Activated CD8-positive, alpha-beta memory T cell treated with anti-CD3 and anti-CD28 coated beads for 4 hours (primary cell): ENCODE measurements around the gene PDIA2.

Source experiments
- DNase-seq, 2 donors: peaks; one replicate each; pipeline ENCODE4 v3.0.0-alpha.2; 2020; ENCODE audit warnings: low read depth in 2 of 2

PDIA2 gene

GRCh38 chr16:280005-280460 lies 2.9 kb upstream of the PDIA2 start:
- DNase-seq = no peak

GRCh38 chr16:280552-280951 lies 2.4 kb upstream of the PDIA2 start, which contains the start of gene ARHGDIG:
ARHGDIG (plus strand) TSS chr16:280591; CDS start chr16:280681, 90 bp downstream.
- no peak for DNase-seq

- no peak for DNase-seq
Observed at GRCh38 chr16:280991-281659, 1.8 kb upstream of the PDIA2 start.

GRCh38 chr16:281660-282255 lies 1.2 kb upstream of the PDIA2 start:
- DNase-seq = no peak

- DNase-seq = no peak
Observed at GRCh38 chr16:282491-282890, 473 bp upstream of the PDIA2 start.

- no peak for DNase-seq
Observed at GRCh38 chr16:284204-285120, 1.5 kb downstream of the PDIA2 start.

- DNase-seq = no peak
Observed at GRCh38 chr16:285146-286055, 2.4 kb downstream of the PDIA2 start.

- DNase-seq = no peak
Observed at GRCh38 chr16:286491-287297, 3.7 kb downstream of the PDIA2 start.

- DNase-seq = no peak
Observed at GRCh38 chr16:287298-287811, 4.4 kb downstream of the PDIA2 start.

- no peak for DNase-seq
Observed at GRCh38 chr16:287981-288920, 5.3 kb downstream of the PDIA2 start.

GRCh38 chr16:289395-289997 lies 6.5 kb downstream of the PDIA2 start:
- no peak for DNase-seq

- no peak for DNase-seq
Observed at GRCh38 chr16:290015-290680, 7.2 kb downstream of the PDIA2 start.

GRCh38 chr16:290681-291405 lies 7.9 kb downstream of the PDIA2 start:
- DNase-seq = no peak

GRCh38 chr16:291539-291938 lies 8.6 kb downstream of the PDIA2 start:
- no peak for DNase-seq

GRCh38 chr16:293043-293775 lies 10.2 kb downstream of the PDIA2 start:
- no peak for DNase-seq

- no peak for DNase-seq
Observed at GRCh38 chr16:296276-296675, 13.3 kb downstream of the PDIA2 start.
